ENCODE data around the gene ZSCAN31.

The ZSCAN31 gene

GRCh38 chr6:28335564-28336283 lies at the start of gene ZSCAN31:
TSS of gene ZSCAN31 (minus strand) at chr6:28336148. CDS start at chr6:28329683, 6,465 bp downstream.
- no peak for TF ChIP-seq CTCF (conservative IDR thresholded peaks at IDR 0.05)
- H3K27ac ChIP-seq, result peak within 1 kb of the TSS; percentile 92

- peak overlapping the region; percentile 81 for H3K27ac ChIP-seq
- no peak for TF ChIP-seq CTCF (conservative IDR thresholded peaks at IDR 0.05)
Measured at GRCh38 chr6:28384143-28384533, 48.2 kb upstream of the ZSCAN31 start.

GRCh38 chr6:28383235-28384142 lies 47.5 kb upstream of the ZSCAN31 start:
- TF ChIP-seq CTCF (conservative IDR thresholded peaks at IDR 0.05), result peak; percentile 93
- H3K27ac ChIP-seq, result peak overlapping the region; percentile 81

GRCh38 chr6:28380381-28380780 lies 44.4 kb upstream of the ZSCAN31 start:
- TF ChIP-seq CTCF (conservative IDR thresholded peaks at IDR 0.05), result no peak
- H3K27ac ChIP-seq, result peak overlapping the region; percentile 81

- TF ChIP-seq CTCF (conservative IDR thresholded peaks at IDR 0.05), result no peak
- H3K27ac ChIP-seq, result no peak overlapping the region
Measured at GRCh38 chr6:28378644-28379043, 42.7 kb upstream of the ZSCAN31 start.

GRCh38 chr6:28377879-28378278 lies 41.9 kb upstream of the ZSCAN31 start:
- no peak overlapping the region for H3K27ac ChIP-seq
- no peak for TF ChIP-seq CTCF (conservative IDR thresholded peaks at IDR 0.05)

GRCh38 chr6:28373925-28374324 lies 38.0 kb upstream of the ZSCAN31 start:
- TF ChIP-seq CTCF (conservative IDR thresholded peaks at IDR 0.05), result no peak
- no peak overlapping the region for H3K27ac ChIP-seq
